IMR-90 (cell line): ENCODE results near the gene KIF18B. TPM values are rescaled to one million over a fixed set of nuclear protein-coding genes. Genes with fewer than 3 reads are reported as not detected.

Experiments used
- ATAC-seq: fragments of 200-7000 bp; cut with Tn5 transposase; 2 replicates; pipeline ENCODE4 v1.9.1; 2020; ENCODE audit warnings: low read depth, mild to moderate bottlenecking, moderate library complexity
- BruUV-seq: library from RNA; stranded (reverse); fragments of 400-500 nt; replicated peaks from 2 replicates; lab custom pipeline; 2021; lab: Mats Ljungman, UMichigan
- CTCF ChIA-PET: fragments of 300-600 bp; formaldehyde crosslinking; extraction: SDS; loops from one replicate; lab custom pipeline; 2021; ENCODE audit warnings: antibody characterized with exemption; lab: Yijun Ruan, JAX
- POLR2A ChIA-PET: fragments of 300-600 bp; sonication (Branson Sonifier 250); formaldehyde crosslinking; loops from one replicate; lab custom pipeline; 2022; ENCODE audit warnings: antibody characterized with exemption; ENCODE audit not compliant: unreplicated experiment; lab: Charles Lee
- DNase-seq: peaks from one replicate; pipeline ENCODE4 v3.0.0; 2013
- H2AFZ ChIP-seq: replicated peaks from 2 replicates; pipeline ENCODE3; 2013; ENCODE audit warnings: low read length, mild to moderate bottlenecking; ENCODE audit not compliant: poor library complexity
- H2AK5ac ChIP-seq: 2 replicates; pipeline ENCODE4 v1.6.1; 2013; ENCODE audit warnings: low read depth, low read length, inconsistent platforms
- H2AK9ac ChIP-seq: replicated peaks from 2 replicates; pipeline ENCODE3; 2013; ENCODE audit warnings: mild to moderate bottlenecking, low read depth, low read length, moderate library complexity; ENCODE audit not compliant: poor library complexity
- H2BK120ac ChIP-seq: 2 replicates; pipeline ENCODE4 v1.6.1; 2013; ENCODE audit warnings: low read depth, low read length, inconsistent platforms
- H2BK15ac ChIP-seq: 3 replicates; pipeline ENCODE4 v1.6.1; 2013; ENCODE audit warnings: low read depth, low read length, inconsistent platforms
- H2BK20ac ChIP-seq: 2 replicates; pipeline ENCODE4 v1.6.1; 2013; ENCODE audit warnings: low read depth, mild to moderate bottlenecking, inconsistent platforms, low read length, moderate library complexity
- H2BK5ac ChIP-seq: 2 replicates; pipeline ENCODE4 v1.6.1; 2013; ENCODE audit warnings: mild to moderate bottlenecking, low read depth, low read length, inconsistent platforms; ENCODE audit not compliant: poor library complexity, severe bottlenecking
- H3K14ac ChIP-seq: replicated peaks from 2 replicates; pipeline ENCODE4 v1.6.1; 2013; ENCODE audit warnings: low read depth, low read length, inconsistent platforms
- H3K18ac ChIP-seq: 2 replicates; pipeline ENCODE4 v1.6.1; 2013; ENCODE audit warnings: low read depth, low read length, control low read depth
- H3K23ac ChIP-seq: 2 replicates; pipeline ENCODE4 v1.6.1; 2013; ENCODE audit warnings: low read depth, low read length, inconsistent platforms
- H3K27ac ChIP-seq: 2 replicates; pipeline ENCODE4 v1.5.1; 2013; ENCODE audit warnings: mild to moderate bottlenecking, control low read depth, low read length; ENCODE audit not compliant: insufficient read depth
- H3K27me3 ChIP-seq: 2 replicates; pipeline ENCODE4 v1.6.1; 2013; ENCODE audit warnings: low read length; ENCODE audit not compliant: control insufficient read depth, insufficient read depth
- H3K36me3 ChIP-seq: 2 replicates; pipeline ENCODE4 v1.6.1; 2013; ENCODE audit warnings: low read length, mixed read lengths; ENCODE audit not compliant: control insufficient read depth, insufficient read depth
- H3K4ac ChIP-seq: 2 replicates; pipeline ENCODE4 v1.6.1; 2013; ENCODE audit warnings: low read depth, low read length, inconsistent platforms
- H3K4me1 ChIP-seq: 2 replicates; pipeline ENCODE4 v1.6.1; 2013; ENCODE audit warnings: low read length, mixed read lengths; ENCODE audit not compliant: control insufficient read depth, insufficient read depth
- H3K4me2 ChIP-seq: 2 replicates; pipeline ENCODE4 v1.6.1; 2013; ENCODE audit warnings: low read depth, mild to moderate bottlenecking, control low read depth, low read length, moderate library complexity
- H3K4me3 ChIP-seq: 2 replicates; pipeline ENCODE4 v1.5.1; 2013; ENCODE audit warnings: low read depth, mild to moderate bottlenecking, control low read depth, low read length, moderate library complexity; ENCODE audit not compliant: insufficient read depth
- H3K56ac ChIP-seq: 2 replicates; pipeline ENCODE4 v1.6.1; 2013; ENCODE audit warnings: low read length, inconsistent platforms; ENCODE audit not compliant: insufficient read depth; ENCODE audit errors: extremely low read depth
- H3K79me1 ChIP-seq, 2 experiments: 2 replicates each; pipeline ENCODE4 v1.6.1; 2013; ENCODE audit warnings: low read length in 2 of 2, inconsistent platforms in 1 of 2, low read depth in 1 of 2
- H3K9ac ChIP-seq: 2 replicates; pipeline ENCODE4 v1.6.1; 2013; ENCODE audit warnings: low read depth, low read length, control low read depth
- H3K9me1 ChIP-seq: 2 replicates; pipeline ENCODE4 v1.6.1; 2013; ENCODE audit warnings: low read length, inconsistent platforms; ENCODE audit not compliant: insufficient read depth
- H3K9me3 ChIP-seq: 2 replicates; pipeline ENCODE4 v1.6.1; 2013; ENCODE audit warnings: low read length; ENCODE audit not compliant: control insufficient read depth, insufficient read depth
- H4K20me1 ChIP-seq: 2 replicates; pipeline ENCODE4 v1.6.1; 2013; ENCODE audit warnings: low read length, inconsistent platforms; ENCODE audit not compliant: insufficient read depth
- H4K5ac ChIP-seq: 2 replicates; pipeline ENCODE4 v1.6.1; 2013; ENCODE audit warnings: mild to moderate bottlenecking, low read depth, low read length, control low read depth
- H4K8ac ChIP-seq, 2 experiments: 2 replicates each; pipeline ENCODE4 v1.6.1; 2013; ENCODE audit warnings: low read depth in 2 of 2, low read length in 2 of 2, control low read depth in 1 of 2, inconsistent platforms in 1 of 2
- H4K91ac ChIP-seq: 2 replicates; pipeline ENCODE4 v1.6.1; 2013; ENCODE audit warnings: low read depth, low read length, inconsistent platforms; ENCODE audit not compliant: insufficient read depth
- BHLHE40 ChIP-seq: fragments of 150-350 bp; IDR thresholded peaks from 2 replicates; pipeline ENCODE4 v1.6.1; 2016; ENCODE audit warnings: mild to moderate bottlenecking, low read depth, low read length
- CEBPB ChIP-seq: IDR thresholded peaks from 2 replicates; pipeline ENCODE4 v1.6.1; 2012; ENCODE audit warnings: low read depth, low read length, improper control_type of control experiment
- CHD1 ChIP-seq: IDR thresholded peaks from 2 replicates; pipeline ENCODE4 v1.6.1; 2012; ENCODE audit warnings: low read depth, low read length, improper control_type of control experiment
- CTCF ChIP-seq: conservative IDR thresholded peaks from 2 replicates; pipeline ENCODE4 v1.5.1; 2012; ENCODE audit warnings: mild to moderate bottlenecking, low read depth, low read length, improper control_type of control experiment
- ELK1 ChIP-seq: fragments of 150-350 bp; IDR thresholded peaks from 2 replicates; pipeline ENCODE4 v1.6.1; 2016; ENCODE audit warnings: low read depth, mild to moderate bottlenecking, low read length, moderate library complexity, borderline replicate concordance
- FOS ChIP-seq: fragments of 150-350 bp; IDR thresholded peaks from 2 replicates; pipeline ENCODE4 v1.6.1; 2016; ENCODE audit warnings: low read depth, low read length
- MAFK ChIP-seq: IDR thresholded peaks from 2 replicates; pipeline ENCODE4 v1.6.1; 2012; ENCODE audit warnings: low read depth, low read length, improper control_type of control experiment
- MAZ ChIP-seq: IDR thresholded peaks from 2 replicates; pipeline ENCODE4 v1.6.1; 2012; ENCODE audit warnings: low read depth, mild to moderate bottlenecking, low read length, improper control_type of control experiment, moderate library complexity, borderline replicate concordance
- MXI1 ChIP-seq: IDR thresholded peaks from 2 replicates; pipeline ENCODE4 v1.6.1; 2012; ENCODE audit warnings: low read depth, mild to moderate bottlenecking, low read length, moderate library complexity, borderline replicate concordance
- NFE2L2 ChIP-seq: fragments of 150-350 bp; IDR thresholded peaks from 2 replicates; pipeline ENCODE4 v1.6.1; 2016; ENCODE audit warnings: low read depth, mild to moderate bottlenecking, low read length
- POLR2A ChIP-seq: IDR thresholded peaks from 2 replicates; pipeline ENCODE4 v1.6.1; 2012; ENCODE audit warnings: mild to moderate bottlenecking, low read depth, low read length
- RAD21 ChIP-seq: IDR thresholded peaks from 2 replicates; pipeline ENCODE4 v1.6.1; 2012; ENCODE audit warnings: low read length, improper control_type of control experiment
- RCOR1 ChIP-seq: IDR thresholded peaks from 2 replicates; pipeline ENCODE4 v1.6.1; 2012; ENCODE audit warnings: mild to moderate bottlenecking, low read length, improper control_type of control experiment; ENCODE audit not compliant: insufficient replicate concordance
- RFX5 ChIP-seq: IDR thresholded peaks from 2 replicates; pipeline ENCODE4 v1.8.0; 2012; ENCODE audit warnings: low read depth, mild to moderate bottlenecking, low read length, moderate library complexity
- SMC3 ChIP-seq: fragments of 150-350 bp; IDR thresholded peaks from 2 replicates; pipeline ENCODE4 v1.6.1; 2016; ENCODE audit warnings: low read depth, mild to moderate bottlenecking, antibody characterized with exemption, low read length, moderate library complexity
- USF2 ChIP-seq: fragments of 150-350 bp; IDR thresholded peaks from 2 replicates; pipeline ENCODE4 v1.6.1; 2017; ENCODE audit warnings: mild to moderate bottlenecking, antibody characterized with exemption, low read length, low read depth
- WGBS, 2 experiments: methylation state at CpG; one replicate each; pipeline versions ENCODE4 v1.1.5 to v1.1.7; 2013; ENCODE audit warnings: missing lambda C conversion rate in 2 of 2; ENCODE audit not compliant: insufficient read length in 1 of 2; ENCODE audit errors: extremely low coverage in 2 of 2; 5-methylcytosine and 5-hydroxymethylcytosine counted together
- dilution Hi-C: fragments of 300-500 bp; cut with HindIII; formaldehyde crosslinking; loops from one replicate; pipeline ENCODE4 v1.14.3; 2018; ENCODE audit warnings: low sequenced_read_pairs; ENCODE audit not compliant: unreplicated experiment
- in situ Hi-C: fragments of 300-500 bp; cut with MboI; formaldehyde crosslinking; loops from 3 replicates; pipeline ENCODE4 v1.14.3; 2019; ENCODE audit warnings: low sequenced_read_pairs, inconsistent platforms, mixed read lengths
- intact Hi-C: fragments of 100-400 bp; cut with micrococcal nuclease; formaldehyde crosslinking; loops from 2 replicates; pipeline ENCODE4 v1.10.0; 2022
- polyA plus RNA-seq, 3 experiments: library from polyadenylated mRNA; depleted of rRNA; stranded (reverse); fragments of >200 nt; gene quantifications; 2 replicates each; pipeline ENCODE4 v1.2.3, GENCODE V29; 2012; ENCODE audit warnings: low replicate concordance in 1 of 3
- total RNA-seq: library from RNA; depleted of rRNA; stranded (reverse); fragments of >200 nt; gene quantifications from 2 replicates; pipeline ENCODE4 v1.2.3, GENCODE V29; 2012

KIF18B gene
- total and polyA plus RNA-seq, 2 of the 4 experiments (the other 2 are of a cell fraction), result 1.3 to 16.0 TPM

GRCh38 chr17:44914698-44915271 lies 32.8 kb downstream of the KIF18B start:
- dilution Hi-C loops, result no loop called here
- POLR2A ChIA-PET, result no interaction called here

More at GRCh38 chr17:44914698-44915271, 32.8 kb downstream of the KIF18B start:
- Histone ChIP-seq H3K23ac (no peak overlapping the region), H3K4me3 (no peak overlapping the region), H2AK9ac (no peak overlapping the region), H2AFZ (peak overlapping the region; percentile 23), H4K91ac (no peak overlapping the region), H2BK15ac (no peak overlapping the region), H3K36me3 (no peaks in the 10 kb centered on the region), H2BK120ac (no peak overlapping the region), H4K8ac (no peak overlapping the region), H3K4ac (no peak overlapping the region), H3K9me1 (peaks cover 10% of the 10 kb centered on the region; the same call in 1 of the 2 replicates), H2BK5ac (no peak overlapping the region), H3K9ac (no peak overlapping the region), H4K20me1 (no peaks in the 10 kb centered on the region; the same call in 1 of the 2 replicates), H3K27ac (no peak overlapping the region), H3K56ac (no peak overlapping the region), H4K5ac (no peak overlapping the region), H3K79me1 (no peaks in the 10 kb centered on the region), H3K4me1 (peaks cover 11% of the 10 kb centered on the region), H2AK5ac (no peak overlapping the region), H3K27me3 (peaks cover 9% of the 10 kb centered on the region; the same call in 1 of the 2 replicates), H3K14ac (no peak overlapping the region), H2BK20ac (no peak overlapping the region), H3K9me3 (no peaks in the 10 kb centered on the region), H3K18ac (no peak overlapping the region), H3K4me2 (no peak overlapping the region)
- WGBS, 2 experiments, result 63% methylated on average over 6 of the region's 19 CpGs; no CpG with 5 or more reads in 1 of the 2 experiments
- DNase-seq, result no peak
- no peak for TF ChIP-seq CEBPB
- no peak for TF ChIP-seq CTCF
- no peak for TF ChIP-seq RCOR1
- TF ChIP-seq CHD1, result no peak
- no peak for TF ChIP-seq SMC3
- TF ChIP-seq USF2, result no peak
- TF ChIP-seq ELK1, result no peak
- no peak for TF ChIP-seq POLR2A
- no peak for TF ChIP-seq RFX5
- no peak for TF ChIP-seq MAZ
- TF ChIP-seq RAD21, result no peak
- TF ChIP-seq BHLHE40, result no peak
- TF ChIP-seq NFE2L2, result no peak
- TF ChIP-seq MAFK, result no peak
- no peak for TF ChIP-seq FOS
- no peak for TF ChIP-seq MXI1
- ATAC-seq, result no peak
- CTCF ChIA-PET, result interaction anchor here (1.0 kb wide), 1 partner anchor 106 kb away, joined by 3 read pairs; no protein-coding TSS in a partner anchor
- intact Hi-C loops, result no loop called here
- no TSS peak for BruUV-seq
- in situ Hi-C loops, result loop anchor here (5.0 kb wide), 1 partner anchor 98 kb away; no protein-coding TSS in a partner anchor
